Activated T-cell treated with anti-CD3 and anti-CD28 coated beads, Interleukin-2, amount 50 U/mL, for 24 hours (primary cell): ENCODE measurements around the gene PSTPIP1.

Experiments used
- DNase-seq: peaks from one replicate; pipeline ENCODE4 v3.0.0-alpha.2; 2020
- H3K27ac Mint-ChIP-seq: 2 replicates; pipeline ENCODE4 v1.8.0; 2020; ENCODE audit warnings: mild to moderate bottlenecking, mixed read lengths
- H3K27me3 Mint-ChIP-seq: 2 replicates; pipeline ENCODE4 v1.8.0; 2020; ENCODE audit warnings: mixed read lengths
- H3K36me3 Mint-ChIP-seq: 2 replicates; pipeline ENCODE4 v1.8.0; 2020; ENCODE audit warnings: low read depth, mixed read lengths
- H3K4me1 Mint-ChIP-seq: 2 replicates; pipeline ENCODE4 v1.8.0; 2020; ENCODE audit warnings: low read depth, mixed read lengths
- H3K4me3 Mint-ChIP-seq: 2 replicates; pipeline ENCODE4 v1.8.0; 2020; ENCODE audit warnings: mild to moderate bottlenecking, moderate library complexity, mixed read lengths
- H3K9me3 Mint-ChIP-seq: 2 replicates; pipeline ENCODE4 v1.8.0; 2020; ENCODE audit warnings: mixed read lengths

Gene PSTPIP1

GRCh38 chr15:77076323-77076915, 81.5 kb downstream of the PSTPIP1 start:
- Mint-ChIP-seq H3K27ac (no peak overlapping the region), H3K4me3 (no peak overlapping the region), H3K27me3 (no peaks in the 10 kb centered on the region), H3K36me3 (no peaks in the 10 kb centered on the region), H3K4me1 (peaks cover 6% of the 10 kb centered on the region), H3K9me3 (no peaks in the 10 kb centered on the region)
- DNase-seq = no peak

DNA sequence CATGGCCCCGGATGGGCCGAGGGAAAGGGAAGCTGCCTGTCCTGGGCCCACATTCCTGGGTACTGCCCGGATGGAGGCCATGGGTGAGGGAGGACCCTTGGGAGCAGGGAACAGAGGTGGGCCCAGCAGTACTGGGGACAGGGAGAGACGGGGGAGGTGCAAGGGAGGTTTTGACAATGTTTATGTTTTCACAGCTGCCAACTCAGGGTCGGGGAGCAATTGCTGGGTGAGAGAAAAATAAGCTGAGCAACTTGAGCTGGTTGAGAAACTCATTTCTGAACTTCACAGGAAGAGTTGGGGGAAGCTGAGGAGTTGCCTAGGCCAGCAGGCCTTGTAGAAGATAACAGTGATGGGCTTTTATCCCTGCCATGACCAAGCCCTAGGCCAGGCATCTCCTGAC, 87.0 kb downstream of the PSTPIP1 start:
- Mint-ChIP-seq H3K4me1 (peaks cover 25% of the 10 kb centered on the region), H3K4me3 (no peak overlapping the region), H3K27me3 (no peaks in the 10 kb centered on the region), H3K36me3 (no peaks in the 10 kb centered on the region), H3K9me3 (no peaks in the 10 kb centered on the region), H3K27ac (no peak overlapping the region)
- no peak for DNase-seq

DNA sequence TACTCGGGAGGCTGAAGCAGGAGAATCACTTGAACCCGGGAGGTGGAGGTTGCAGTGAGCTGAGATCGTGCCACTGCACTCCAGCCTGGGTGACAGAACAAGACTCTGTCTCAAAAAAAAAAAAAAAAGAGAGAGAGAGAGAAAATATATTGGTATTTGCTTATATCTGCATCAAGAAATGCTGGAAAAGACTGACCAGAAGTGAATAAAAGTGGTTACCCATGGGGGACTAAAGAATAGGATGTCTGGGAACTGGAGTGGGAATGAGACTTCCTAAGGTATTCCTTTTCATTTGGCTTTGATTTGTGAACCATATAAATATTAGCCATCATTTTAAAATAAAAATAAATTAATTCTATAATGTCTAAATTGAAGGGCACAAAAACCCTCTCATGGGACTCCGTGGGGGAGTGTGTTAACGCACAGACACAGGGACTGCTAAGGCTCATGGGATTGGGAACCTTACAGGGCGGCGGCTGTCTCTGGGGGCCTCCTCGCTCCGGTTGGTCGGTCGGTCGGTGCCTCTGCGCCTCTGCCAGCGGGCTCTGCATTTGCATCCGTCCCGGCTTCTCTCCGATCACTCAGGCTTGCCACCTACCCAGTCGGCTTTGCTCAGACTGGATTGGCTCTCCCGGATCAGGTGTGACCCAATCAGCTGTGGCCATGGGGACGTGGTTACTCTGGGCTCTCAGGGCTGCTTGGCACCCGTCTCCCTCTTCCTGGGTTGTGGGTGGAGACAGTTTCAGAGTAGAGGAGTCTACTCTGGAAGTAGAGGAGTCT, 88.6 kb downstream of the PSTPIP1 start:
- Mint-ChIP-seq H3K36me3 (no peaks in the 10 kb centered on the region), H3K27me3 (no peaks in the 10 kb centered on the region), H3K4me1 (peaks cover 25% of the 10 kb centered on the region), H3K27ac (peak overlapping the region; percentile 37), H3K9me3 (no peaks in the 10 kb centered on the region), H3K4me3 (peak overlapping the region; percentile 45)
- peak; percentile 67 for DNase-seq

DNA sequence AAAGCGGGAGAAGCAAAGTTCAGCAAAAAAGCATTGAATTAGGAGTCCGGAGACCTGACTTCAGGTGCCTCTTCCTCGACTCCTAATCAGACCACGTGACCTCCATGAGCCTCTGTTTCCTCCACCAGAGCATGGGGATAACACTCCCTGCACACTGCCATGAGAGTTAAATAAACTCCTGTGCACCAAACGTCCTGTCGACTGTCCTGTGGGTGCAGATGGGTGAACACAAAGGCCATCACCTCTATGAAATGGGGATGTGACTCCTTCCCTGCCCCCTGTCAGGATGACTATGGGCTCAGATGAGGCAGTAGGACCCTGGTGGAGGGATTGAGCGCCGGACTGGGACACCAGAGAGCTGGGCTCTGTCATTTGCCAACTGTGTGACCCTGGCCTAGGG, 89.5 kb downstream of the PSTPIP1 start:
- no peak for DNase-seq
- H3K27me3 Mint-ChIP-seq = no peaks in the 10 kb centered on the region
- no peaks in the 10 kb centered on the region for H3K9me3 Mint-ChIP-seq
- peaks cover 25% of the 10 kb centered on the region for H3K4me1 Mint-ChIP-seq
- H3K36me3 Mint-ChIP-seq = no peaks in the 10 kb centered on the region
- H3K27ac Mint-ChIP-seq = no peak overlapping the region
- H3K4me3 Mint-ChIP-seq = no peak overlapping the region

- Mint-ChIP-seq H3K27ac (no peak overlapping the region), H3K36me3 (no peaks in the 10 kb centered on the region), H3K4me3 (no peak overlapping the region), H3K9me3 (no peaks in the 10 kb centered on the region), H3K27me3 (no peaks in the 10 kb centered on the region), H3K4me1 (peaks cover 25% of the 10 kb centered on the region)
- no peak for DNase-seq
Measured at GRCh38 chr15:77085297-77085696, 90.4 kb downstream of the PSTPIP1 start.
